Neural cell (in vitro differentiated cells): Measurements from ENCODE around the gene ADAP1. TPM values are rescaled to one million over a fixed set of nuclear protein-coding genes. Genes with fewer than 3 reads are reported as not detected.
"Not testable (repeated sequence)": the region's sequence is repeated elsewhere in the genome, so short reads cannot be mapped to it uniquely, and the experiment has no call there.

Experiments used
- H2AFZ ChIP-seq: fragments of 200-600, 300-800 bp; sonication (generic), shearing (Covaris generic); 2 replicates; pipeline ENCODE4 v1.6.0; 2014; ENCODE audit warnings: low read depth, mild to moderate bottlenecking, antibody characterized with exemption, low read length, moderate library complexity
- H3F3A ChIP-seq: fragments of 200-600 bp; shearing (Covaris generic); 2 replicates; pipeline ENCODE4 v1.6.1; 2016; ENCODE audit warnings: mild to moderate bottlenecking, moderate library complexity, mixed read lengths, antibody characterized with exemption, low read length; ENCODE audit not compliant: insufficient read depth, poor library complexity, severe bottlenecking
- H3K27ac ChIP-seq: fragments of 200-600, 300-800 bp; sonication (generic), shearing (Covaris generic); 2 replicates; pipeline ENCODE4 v1.5.1; 2014; ENCODE audit warnings: mild to moderate bottlenecking, low read length, moderate library complexity
- H3K27me3 ChIP-seq: fragments of 300-800, 200-600 bp; sonication (generic), shearing (Covaris generic); 2 replicates; pipeline ENCODE4 v1.6.0; 2014; ENCODE audit warnings: mild to moderate bottlenecking, low read depth, low read length, moderate library complexity; ENCODE audit not compliant: insufficient read depth
- H3K36me3 ChIP-seq: fragments of 300-800, 200-600 bp; sonication (generic), shearing (Covaris generic); 2 replicates; pipeline ENCODE4 v1.5.1; 2014; ENCODE audit warnings: mild to moderate bottlenecking, antibody characterized with exemption, low read length, moderate library complexity; ENCODE audit not compliant: insufficient read depth
- H3K4me2 ChIP-seq: fragments of 300-800, 200-600 bp; sonication (generic), shearing (Covaris generic); 2 replicates; pipeline ENCODE4 v1.6.0; 2014; ENCODE audit warnings: mild to moderate bottlenecking, low read length
- H3K4me3 ChIP-seq: fragments of 300-800, 200-600 bp; sonication (generic), shearing (Covaris generic); 2 replicates; pipeline ENCODE4 v1.5.1; 2014; ENCODE audit warnings: mild to moderate bottlenecking, low read length, moderate library complexity
- H3K79me2 ChIP-seq: fragments of 200-600 bp; shearing (Covaris generic); replicated peaks from 2 replicates; pipeline ENCODE4 v1.6.0; 2014; ENCODE audit warnings: mild to moderate bottlenecking, low read length, moderate library complexity; ENCODE audit not compliant: insufficient read depth
- H3K9ac ChIP-seq: fragments of 300-800, 200-600 bp; sonication (generic), shearing (Covaris generic); 2 replicates; pipeline ENCODE4 v1.6.1; 2016; ENCODE audit warnings: mild to moderate bottlenecking, low read length, mixed read lengths
- H3K9me2 ChIP-seq: fragments of 200-600 bp; shearing (Covaris generic); 2 replicates; pipeline ENCODE4 v1.6.1; 2016; ENCODE audit warnings: mild to moderate bottlenecking, low read length, mixed read lengths; ENCODE audit not compliant: insufficient read depth
- H3K9me3 ChIP-seq: fragments of 200-600, 300-800 bp; sonication (generic), shearing (Covaris generic); 2 replicates; pipeline ENCODE4 v1.6.1; 2016; ENCODE audit warnings: mild to moderate bottlenecking, mixed run types, low read length, moderate library complexity, mixed read lengths
- H4K20me1 ChIP-seq: fragments of 200-600 bp; shearing (Covaris generic); 2 replicates; pipeline ENCODE4 v1.6.1; 2016; ENCODE audit warnings: mild to moderate bottlenecking, mixed run types; ENCODE audit not compliant: insufficient read depth
- CTCF ChIP-seq: fragments of 450-650 bp; IDR thresholded peaks from 2 replicates; pipeline ENCODE4 v1.5.1; 2014; ENCODE audit warnings: antibody characterized with exemption, mild to moderate bottlenecking, moderate library complexity; ENCODE audit not compliant: poor library complexity, severe bottlenecking
- EP300 ChIP-seq: fragments of 450-650 bp; conservative IDR thresholded peaks from 2 replicates; pipeline ENCODE4 v1.6.1; 2014; ENCODE audit warnings: antibody characterized with exemption, mild to moderate bottlenecking, moderate library complexity; ENCODE audit not compliant: poor library complexity, severe bottlenecking
- EZH2 ChIP-seq: fragments of 200-600, 300-800 bp; shearing (Covaris generic), sonication (generic); IDR thresholded peaks from 2 replicates; pipeline ENCODE4 v1.6.1; 2014; ENCODE audit warnings: antibody characterized with exemption, low read length, borderline replicate concordance, mild to moderate bottlenecking; ENCODE audit not compliant: insufficient read depth, poor library complexity, severe bottlenecking
- MXI1 ChIP-seq: fragments of 450-650 bp; conservative IDR thresholded peaks from 2 replicates; pipeline ENCODE4 v1.6.1; 2014; ENCODE audit warnings: antibody characterized with exemption, mild to moderate bottlenecking; ENCODE audit not compliant: poor library complexity, severe bottlenecking
- REST ChIP-seq: IDR thresholded peaks from 2 replicates; pipeline ENCODE4 v1.6.1; 2012; ENCODE audit warnings: borderline replicate concordance
- SMC3 ChIP-seq: fragments of 450-650 bp; conservative IDR thresholded peaks from 2 replicates; pipeline ENCODE4 v1.6.1; 2014; ENCODE audit warnings: antibody characterized with exemption, mild to moderate bottlenecking, moderate library complexity; ENCODE audit not compliant: poor library complexity
- TAF1 ChIP-seq: IDR thresholded peaks from 2 replicates; pipeline ENCODE4 v1.6.1; 2012; ENCODE audit warnings: low read depth
- polyA plus RNA-seq: library from polyadenylated mRNA; depleted of rRNA; stranded (reverse); fragments of >200 nt; gene quantifications from 2 replicates; pipeline ENCODE4 v1.2.3, GENCODE V29; 2014

Gene ADAP1
- polyA plus RNA-seq, 1 donor from 2014 or later, result 76.8 TPM

GRCh38 chr7:960269-960871, 5.9 kb upstream of the ADAP1 start:
- Histone ChIP-seq H4K20me1 (no peaks in the 10 kb centered on the region), H3K9me3 (no peaks in the 10 kb centered on the region), H3K27me3 (no peaks in the 10 kb centered on the region), H3K27ac (no peak overlapping the region), H3K4me2 (no peak overlapping the region), H3K79me2 (no peaks in the 10 kb centered on the region), H3K36me3 (no peaks in the 10 kb centered on the region), H3K9me2 (no peaks in the 10 kb centered on the region), H3K4me3 (no peak overlapping the region), H3F3A (no peaks in the 10 kb centered on the region), H3K9ac (no peak overlapping the region), H2AFZ (no peak overlapping the region)
- no peak for TF ChIP-seq REST
- TF ChIP-seq CTCF, result no peak
- TF ChIP-seq MXI1, result no peak
- TF ChIP-seq EZH2, result no peak

GRCh38 chr7:959740-960139, 5.3 kb upstream of the ADAP1 start:
- not testable (repeated sequence) for H3K79me2 ChIP-seq, H3K9me3 ChIP-seq, H3K9ac ChIP-seq, H4K20me1 ChIP-seq, H3K36me3 ChIP-seq, H3F3A ChIP-seq, H2AFZ ChIP-seq, H3K4me3 ChIP-seq, H3K4me2 ChIP-seq, H3K9me2 ChIP-seq, H3K27me3 ChIP-seq, H3K27ac ChIP-seq

GRCh38 chr7:959271-959670, 4.8 kb upstream of the ADAP1 start:
- Histone ChIP-seq H3K9me3 (no peaks in the 10 kb centered on the region), H3K9ac (no peak overlapping the region), H2AFZ (no peak overlapping the region)

More at GRCh38 chr7:959271-959670, 4.8 kb upstream of the ADAP1 start:
- Histone ChIP-seq H3K79me2 (no peaks in the 10 kb centered on the region), H3K4me3 (peak overlapping the region; percentile 39), H3F3A (no peaks in the 10 kb centered on the region), H3K4me2 (no peak overlapping the region), H3K27ac (peak overlapping the region; percentile 3), H3K27me3 (no peaks in the 10 kb centered on the region), H4K20me1 (no peaks in the 10 kb centered on the region), H3K36me3 (no peaks in the 10 kb centered on the region), H3K9me2 (no peaks in the 10 kb centered on the region)
- TF ChIP-seq EZH2, result no peak
- no peak for TF ChIP-seq REST
- TF ChIP-seq EP300, result no peak
- TF ChIP-seq CTCF, result no peak
- TF ChIP-seq SMC3, result no peak
- TF ChIP-seq TAF1, result no peak
- no peak for TF ChIP-seq MXI1
